NCI-H446 treated with DMSO at 0.1 percent for 48 hours (cell line): ENCODE data around the gene ATOSB.

Experiments
- DNase-seq: peaks from one replicate; lab custom pipeline; 2025; lab: John Stamatoyannopoulos, UW

ATOSB gene

GRCh38 chr9:35112257-35113020 is 3.2 kb downstream of the ATOSB start:
- no peak for DNase-seq

GRCh38 chr9:35111001-35111933 is 4.4 kb downstream of the ATOSB start:
- peak; percentile 97 for DNase-seq

- peak; percentile 5 for DNase-seq
Measured at GRCh38 chr9:35110327-35110761, 5.3 kb downstream of the ATOSB start.

- no peak for DNase-seq
Measured at GRCh38 chr9:35108946-35109575, 6.6 kb downstream of the ATOSB start.

GRCh38 chr9:35108461-35108860 is 7.2 kb downstream of the ATOSB start:
- no peak for DNase-seq

- no peak for DNase-seq
Measured at GRCh38 chr9:35107297-35108290, 8.1 kb downstream of the ATOSB start.

- DNase-seq: no peak
Measured at GRCh38 chr9:35106343-35106730, 9.3 kb downstream of the ATOSB start.

GRCh38 chr9:35105571-35106342 is 9.9 kb downstream of the ATOSB start:
- DNase-seq: no peak

GRCh38 chr9:35105126-35105525 is 10.5 kb downstream of the ATOSB start:
- DNase-seq: no peak

GRCh38 chr9:35104586-35104985 is 11.1 kb downstream of the ATOSB start:
- DNase-seq: no peak

- no peak for DNase-seq
Measured at GRCh38 chr9:35103660-35104191, 11.9 kb downstream of the ATOSB start.

GRCh38 chr9:35102769-35103659 is 12.6 kb downstream of the ATOSB start, which contains the start of gene STOML2:
Gene STOML2, minus strand, starts transcription at chr9:35103131. Its CDS starts 37 bp downstream, at chr9:35103094.
- DNase-seq: peak; percentile 96

- DNase-seq: no peak
Measured at GRCh38 chr9:35102465-35102768, 13.2 kb downstream of the ATOSB start.

- DNase-seq: no peak
Measured at GRCh38 chr9:35097573-35097972, 18.1 kb downstream of the ATOSB start.

GRCh38 chr9:35096035-35096849 is 19.4 kb downstream of the ATOSB start, which contains the start of gene PIGO:
Gene PIGO, minus strand, starts transcription at chr9:35096591. Its CDS starts 1,026 bp downstream, at chr9:35095565.
- peak; percentile 61 for DNase-seq

- DNase-seq: no peak
Measured at GRCh38 chr9:35091536-35091935, 24.1 kb downstream of the ATOSB start.

- no peak for DNase-seq
Measured at GRCh38 chr9:35089434-35089833, 26.2 kb downstream of the ATOSB start.

GRCh38 chr9:35085078-35085477 is 30.6 kb downstream of the ATOSB start:
- DNase-seq: no peak
